GM21619 (cell line): Measurements from ENCODE around the gene LCN10.
A peak's percentile ranks its signal among the peaks of the same experiment; 100 is the strongest.
"Not testable (repeated sequence)": the region's sequence is repeated elsewhere in the genome, so short reads cannot be mapped to it uniquely, and the experiment has no call there.

Experiments used
- ATAC-seq: cut with Tn5 transposase; IDR thresholded peaks from one replicate; pipeline ENCODE4 v1.9.1; 2021; ENCODE audit not compliant: unreplicated experiment

LCN10 gene

DNA sequence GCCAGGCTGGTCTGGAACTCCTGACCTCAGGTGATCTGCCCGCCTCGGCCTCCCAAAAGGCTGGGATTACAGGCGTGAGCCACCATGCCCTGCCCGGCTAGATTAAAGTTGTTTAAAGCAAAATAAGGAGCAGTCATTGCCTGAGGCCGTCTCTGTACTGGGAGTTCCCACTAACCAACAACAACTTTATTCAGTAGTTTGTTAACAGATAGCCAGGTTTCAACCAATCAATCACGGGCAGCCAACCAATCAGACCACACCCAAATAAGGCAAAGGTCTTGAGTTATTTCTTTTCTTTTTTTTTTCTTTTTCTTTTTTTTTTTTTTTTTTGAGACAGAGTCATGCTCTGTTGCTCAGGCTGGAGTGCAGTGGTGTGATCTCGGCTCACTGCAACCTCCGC, 38.0 kb downstream of the LCN10 start:
- not testable (repeated sequence) for ATAC-seq

DNA sequence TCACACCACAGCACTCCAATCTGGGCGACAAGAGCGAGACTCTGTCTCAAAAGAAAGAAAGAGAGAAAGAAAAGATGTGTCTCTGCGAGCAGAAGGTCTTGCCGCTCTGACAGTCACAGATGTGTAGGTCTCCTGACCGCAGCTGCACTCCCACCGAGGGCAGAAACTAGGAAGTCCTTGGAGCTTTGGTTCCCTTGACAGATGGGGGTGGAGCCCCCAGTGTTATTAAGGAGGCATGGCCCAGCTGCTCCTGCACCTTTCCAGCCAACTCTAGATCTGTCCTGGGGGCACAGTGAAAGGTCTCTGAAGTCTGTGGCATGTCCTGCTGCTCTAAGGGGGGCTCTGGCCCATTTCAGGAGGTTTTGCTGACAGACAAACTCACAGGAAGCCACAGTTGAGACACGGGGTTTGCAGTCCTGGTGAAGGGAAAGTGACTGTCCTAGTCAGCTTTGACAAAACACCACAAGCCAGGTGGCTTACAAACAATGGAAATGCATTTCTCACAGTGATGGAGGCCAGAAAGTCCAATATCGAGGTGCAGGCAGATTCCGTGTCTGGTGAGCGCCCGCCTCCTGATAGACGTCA, 39.4 kb downstream of the LCN10 start:
- ATAC-seq: no peak

DNA sequence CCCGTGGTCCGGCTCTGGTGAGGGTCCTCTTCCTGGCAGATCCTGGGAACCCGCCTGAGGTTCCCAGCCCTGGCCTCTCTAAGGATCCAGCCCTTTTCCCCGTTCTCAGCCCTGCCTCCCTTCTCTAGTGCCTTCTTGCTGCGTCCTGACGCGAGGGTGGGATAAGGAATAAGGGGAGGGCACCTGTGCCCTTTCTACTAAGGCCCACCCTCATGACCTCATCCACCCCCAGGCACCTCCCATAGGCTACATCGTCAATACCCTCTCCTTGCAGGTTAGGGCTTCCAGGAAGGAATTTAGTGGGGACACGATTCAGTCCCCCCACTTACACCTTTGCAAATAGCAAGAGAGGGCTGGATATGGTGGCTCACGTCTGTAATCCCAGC, 41.1 kb downstream of the LCN10 start:
- peak; percentile 5 for ATAC-seq

GRCh38 chr9:136700959-136701667, 41.6 kb downstream of the LCN10 start:
- peak; percentile 79 for ATAC-seq

GRCh38 chr9:136700304-136700703, 42.4 kb downstream of the LCN10 start:
- ATAC-seq: no peak

GRCh38 chr9:136698635-136699246, 44.0 kb downstream of the LCN10 start:
- ATAC-seq: no peak

- no peak for ATAC-seq
Observed at GRCh38 chr9:136697821-136698526, 44.8 kb downstream of the LCN10 start.

GRCh38 chr9:136697146-136697820, 45.5 kb downstream of the LCN10 start:
- no peak for ATAC-seq

- ATAC-seq: no peak
Observed at GRCh38 chr9:136696502-136696901, 46.2 kb downstream of the LCN10 start.

DNA sequence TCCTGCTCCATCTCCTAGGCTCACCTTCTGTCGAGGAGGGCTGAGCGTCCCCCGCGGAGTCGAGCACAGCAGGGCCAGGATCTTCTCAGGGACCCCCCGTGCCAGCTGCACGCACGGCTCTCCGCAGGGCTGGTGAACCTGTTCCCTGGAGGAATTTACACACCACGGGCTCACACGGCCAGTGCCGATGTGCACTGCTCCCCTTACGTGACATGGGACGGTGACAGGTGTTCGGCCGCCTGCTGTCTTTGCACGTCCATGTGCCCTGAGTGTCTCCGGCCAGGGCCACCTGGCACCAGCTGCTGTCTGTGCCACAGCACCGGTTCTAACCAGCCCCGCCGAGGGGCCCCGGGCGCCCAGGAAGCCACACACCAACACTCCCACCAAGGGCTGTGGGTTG, 46.8 kb downstream of the LCN10 start:
- ATAC-seq: no peak

- no peak for ATAC-seq
Observed at GRCh38 chr9:136695435-136695895, 47.3 kb downstream of the LCN10 start.

DNA sequence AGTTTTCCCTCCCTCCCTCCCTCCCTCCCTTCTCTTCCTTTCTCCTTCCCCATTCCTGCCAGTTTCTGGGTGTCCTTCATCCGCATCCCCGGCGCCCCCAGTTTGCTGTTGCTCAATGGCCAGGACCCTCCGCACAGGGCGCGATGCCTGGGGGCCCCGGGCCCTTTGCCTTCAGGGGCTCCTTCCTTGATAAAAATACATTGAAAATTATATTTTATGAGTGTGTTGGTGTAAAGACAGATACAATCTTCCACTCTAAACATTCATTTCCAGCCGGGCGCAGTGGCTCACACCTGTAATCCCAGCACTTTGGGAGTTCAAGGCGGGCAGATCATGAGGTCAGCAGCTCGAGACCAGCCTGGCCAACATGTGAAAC, 47.9 kb downstream of the LCN10 start:
- ATAC-seq: no peak

DNA sequence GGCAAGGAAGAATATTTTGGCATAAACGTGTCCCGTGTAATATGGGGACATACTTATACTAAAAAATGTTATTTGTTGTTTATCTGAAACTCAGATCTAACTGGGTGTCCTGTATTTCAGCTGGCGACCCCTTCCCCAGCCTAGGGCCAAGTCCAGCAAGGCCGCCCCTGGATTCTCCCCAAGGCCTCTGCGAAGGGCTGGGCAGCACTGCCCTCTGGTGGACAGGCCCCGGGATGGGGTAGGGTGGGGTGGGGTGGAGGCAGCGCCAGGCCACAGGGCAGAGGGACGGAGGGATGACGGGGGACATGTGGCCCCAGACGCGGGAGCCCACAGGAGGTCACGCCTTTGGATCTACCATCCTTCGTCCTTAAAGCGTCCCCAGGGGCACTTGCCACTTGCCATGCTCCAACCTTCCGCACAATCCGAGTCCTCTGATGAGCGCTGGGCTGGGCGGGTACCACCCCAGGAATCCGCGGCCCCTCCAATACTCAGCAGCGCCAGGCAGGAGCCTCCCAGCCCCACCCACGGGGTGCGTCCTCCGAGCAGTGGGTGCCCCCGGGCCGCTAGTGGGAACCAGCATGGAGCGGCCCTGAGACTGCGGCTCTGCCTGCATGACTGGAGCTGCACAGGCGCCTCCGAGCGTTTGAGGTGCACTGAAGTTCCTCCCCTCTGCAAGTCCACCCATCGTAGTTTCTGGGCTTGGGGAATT, 48.4 kb downstream of the LCN10 start:
- no peak for ATAC-seq

DNA sequence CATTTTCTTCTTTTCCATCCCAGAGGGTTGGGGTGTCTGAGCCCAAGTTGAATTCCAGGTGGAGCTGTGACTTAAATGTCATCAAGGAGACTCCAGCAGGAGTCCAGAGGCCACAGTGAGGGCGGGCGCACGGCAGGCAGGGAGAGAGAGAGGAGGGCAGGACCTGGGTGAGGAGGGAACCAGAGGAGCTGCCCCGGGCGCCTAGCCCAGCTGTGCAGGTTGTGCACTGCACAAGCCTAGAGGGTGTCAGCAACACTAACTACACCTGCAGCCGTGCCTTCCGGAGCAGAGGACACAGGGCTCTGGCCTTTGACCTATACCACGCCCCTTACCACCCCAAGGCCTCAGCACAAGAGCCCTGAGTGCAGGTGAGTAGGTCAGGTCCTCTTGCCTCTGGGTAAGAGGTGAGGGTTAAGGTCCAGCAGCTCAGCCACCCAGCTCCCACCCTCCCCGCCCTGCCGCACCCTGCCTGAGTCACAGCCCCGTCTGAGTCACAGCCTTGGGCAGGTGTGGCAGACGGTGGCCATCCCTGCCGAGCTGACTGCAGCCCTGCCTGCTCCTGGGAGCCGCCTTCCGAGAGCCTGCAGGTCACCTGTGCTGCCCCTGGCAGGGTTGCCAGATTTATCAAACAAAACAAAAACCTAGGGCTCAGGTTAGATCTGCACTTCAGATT, 49.1 kb downstream of the LCN10 start:
- ATAC-seq: no peak

DNA sequence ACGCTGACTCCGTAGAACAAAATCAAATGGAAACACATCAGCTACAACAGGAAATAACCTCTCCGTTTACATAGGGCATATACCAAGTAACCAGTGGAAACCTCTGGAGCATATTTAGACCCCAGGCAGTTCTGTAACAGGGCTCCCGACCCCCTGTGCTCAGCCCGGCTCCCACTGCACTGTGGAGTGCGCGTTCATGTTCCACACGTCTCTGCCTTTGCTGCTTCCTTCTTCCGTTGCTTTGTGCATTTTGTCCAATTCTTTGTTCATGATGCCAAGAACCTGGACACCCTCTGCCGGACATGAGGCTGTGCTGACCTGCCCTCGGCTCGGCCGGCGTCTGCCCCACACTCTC, 49.6 kb downstream of the LCN10 start:
- no peak for ATAC-seq

- ATAC-seq: no peak
Observed at GRCh38 chr9:136692185-136693134, 50.3 kb downstream of the LCN10 start.

DNA sequence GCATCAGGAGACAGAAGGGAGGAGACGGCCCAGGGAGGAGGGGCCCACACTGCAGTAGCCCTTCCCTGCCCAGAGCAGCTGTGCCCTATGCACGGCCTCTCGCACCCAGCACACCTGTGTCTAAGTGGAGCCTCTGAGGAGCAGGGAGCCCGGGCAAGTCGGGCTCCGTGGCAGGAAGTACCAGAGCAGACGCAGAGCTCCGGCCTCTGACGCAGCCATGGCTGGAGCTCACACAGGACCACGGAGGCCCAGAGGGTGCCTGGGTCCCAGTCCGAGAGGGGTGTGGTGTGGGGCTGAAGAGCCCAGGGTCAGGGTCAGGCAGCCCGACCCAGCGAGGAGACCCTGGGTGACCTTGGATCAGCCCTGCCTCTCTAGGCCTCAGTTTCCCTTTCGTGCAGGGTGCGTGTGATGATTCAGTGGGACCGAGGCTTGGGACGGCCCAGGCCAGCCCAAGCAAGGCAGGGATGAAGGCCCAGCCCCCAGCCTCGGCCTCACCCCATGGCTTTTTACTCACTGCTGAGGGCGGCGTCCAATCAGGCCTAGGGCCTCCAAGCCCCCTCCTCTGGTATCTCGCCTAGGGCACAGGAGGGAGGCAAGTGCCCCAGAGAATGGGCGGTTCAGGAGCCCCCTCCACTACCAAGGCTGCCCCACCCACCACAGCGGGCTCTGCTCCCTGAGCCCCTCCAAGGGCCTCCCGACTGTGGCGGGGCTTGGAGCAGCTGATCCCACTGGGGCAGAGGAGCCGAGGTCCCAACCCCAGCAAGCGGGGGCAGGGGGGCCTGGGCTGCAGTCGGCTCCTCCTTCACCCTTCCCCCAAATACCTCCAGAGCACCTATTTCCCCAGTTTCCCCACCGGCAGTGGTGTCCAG, 51.2 kb downstream of the LCN10 start:
- no peak for ATAC-seq

DNA sequence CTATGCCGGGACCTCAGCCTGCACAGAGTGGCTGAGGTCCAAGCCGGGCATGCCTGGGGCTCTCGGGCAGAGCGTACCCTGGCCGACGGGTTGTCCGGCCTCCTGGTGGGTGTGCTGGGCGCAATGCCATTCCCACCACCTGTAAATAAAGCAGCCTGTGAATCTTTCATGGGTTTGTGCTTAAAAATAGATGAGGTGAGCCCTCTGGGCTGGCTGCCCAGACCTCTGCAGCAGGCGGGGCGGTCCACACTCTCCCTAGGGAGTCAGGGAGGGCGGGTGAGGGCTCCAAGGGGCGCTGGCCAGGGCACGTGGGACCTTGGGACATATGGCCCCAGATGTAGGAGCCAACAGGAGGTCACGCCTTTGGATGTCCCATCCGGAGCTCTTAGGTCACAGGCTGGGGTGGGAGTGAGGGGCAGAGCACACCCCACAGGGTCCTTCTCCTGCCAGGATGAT, 51.9 kb downstream of the LCN10 start:
- no peak for ATAC-seq
